OCI-LY7 (cell line): ENCODE measurements around the gene USP31. TPM values are rescaled to one million over a fixed set of nuclear protein-coding genes. Genes with fewer than 3 reads are reported as not detected.

ENCODE experiments used
- BruUV-seq: library from RNA; stranded (reverse); fragments of 400-500 nt; replicated peaks from 2 replicates; lab custom pipeline; 2021; lab: Mats Ljungman, UMichigan
- CTCF ChIA-PET: fragments of 300-600 bp; sonication (Branson Sonifier 250); formaldehyde crosslinking; loops from one replicate; lab custom pipeline; 2022; ENCODE audit warnings: antibody characterized with exemption; ENCODE audit not compliant: unreplicated experiment; lab: Charles Lee
- POLR2A ChIA-PET: fragments of 300-600 bp; sonication (Branson Sonifier 250); formaldehyde crosslinking; loops from one replicate; lab custom pipeline; 2022; ENCODE audit warnings: antibody characterized with exemption; lab: Charles Lee
- DNase-seq: peaks from one replicate; pipeline ENCODE4 v3.0.0-alpha.2; 2015; ENCODE audit warnings: low spot score
- H2AFZ ChIP-seq: fragments of 200-600 bp; sonication (generic), shearing (Covaris generic); 2 replicates; pipeline ENCODE4 v1.6.1; 2014; ENCODE audit warnings: mild to moderate bottlenecking, antibody characterized with exemption, low read length, moderate library complexity
- H3K27ac ChIP-seq: fragments of 200-600 bp; sonication (generic); 2 replicates; pipeline ENCODE4 v1.5.1; 2014; ENCODE audit warnings: mixed run types, low read depth, mild to moderate bottlenecking, moderate library complexity, low read length, inconsistent platforms; ENCODE audit not compliant: poor library complexity, severe bottlenecking
- H3K36me3 ChIP-seq: fragments of 200-600 bp; sonication (generic); 2 replicates; pipeline ENCODE4 v1.6.1; 2014; ENCODE audit warnings: mild to moderate bottlenecking, antibody characterized with exemption, low read length, moderate library complexity, mixed read lengths; ENCODE audit not compliant: insufficient read depth
- H3K4me1 ChIP-seq: fragments of 200-600 bp; sonication (generic); 2 replicates; pipeline ENCODE4 v1.5.1; 2014; ENCODE audit warnings: mild to moderate bottlenecking, low read length; ENCODE audit not compliant: insufficient read depth, poor library complexity, severe bottlenecking
- H3K4me2 ChIP-seq: fragments of 200-600 bp; sonication (generic); 2 replicates; pipeline ENCODE4 v1.6.1; 2014; ENCODE audit warnings: mild to moderate bottlenecking, low read length
- H3K4me3 ChIP-seq: fragments of 200-600 bp; sonication (generic); 2 replicates; pipeline ENCODE4 v1.5.1; 2014; ENCODE audit warnings: mild to moderate bottlenecking, low read depth, low read length; ENCODE audit not compliant: poor library complexity, severe bottlenecking
- H3K79me2 ChIP-seq: fragments of 200-600 bp; sonication (generic); 2 replicates; pipeline ENCODE4 v1.6.1; 2016; ENCODE audit warnings: low read depth, mild to moderate bottlenecking, low read length, moderate library complexity, mixed read lengths; ENCODE audit not compliant: insufficient read depth
- H3K9me2 ChIP-seq: fragments of 200-600 bp; sonication (generic); 2 replicates; pipeline ENCODE4 v1.6.1; 2016; ENCODE audit warnings: mild to moderate bottlenecking, low read length, mixed read lengths; ENCODE audit not compliant: insufficient read depth
- H3K9me3 ChIP-seq: fragments of 200-600 bp; sonication (generic); 2 replicates; pipeline ENCODE4 v1.6.1; 2014; ENCODE audit warnings: mild to moderate bottlenecking, mixed run types, low read length, mixed read lengths
- H4K20me1 ChIP-seq: fragments of 200-600 bp; sonication (generic); 2 replicates; pipeline ENCODE4 v1.6.1; 2014; ENCODE audit warnings: mild to moderate bottlenecking, antibody characterized with exemption, low read length, moderate library complexity, mixed read lengths; ENCODE audit not compliant: insufficient read depth
- CTCF ChIP-seq: fragments of 200-600 bp; sonication (generic); conservative IDR thresholded peaks from 2 replicates; pipeline ENCODE4 v1.5.1; 2014; ENCODE audit warnings: mild to moderate bottlenecking, antibody characterized with exemption, low read length, moderate library complexity, mixed read lengths
- EZH2phosphoT487 ChIP-seq: fragments of 200-600 bp; sonication (generic); IDR thresholded peaks from 2 replicates; pipeline ENCODE4 v1.6.1; 2018; ENCODE audit warnings: low read depth, borderline replicate concordance, mild to moderate bottlenecking, mixed run types, antibody characterized with exemption, low read length, moderate library complexity, mixed read lengths
- intact Hi-C: fragments of 100-400 bp; cut with micrococcal nuclease; formaldehyde crosslinking; loops from one replicate; pipeline ENCODE4 v1.10.0; 2022; ENCODE audit not compliant: unreplicated experiment
- total RNA-seq, 2 experiments: library from RNA; depleted of rRNA in 1 of 2; stranded (reverse); fragments of >200 nt in 1 of 2; shearing (Covaris generic) in 1 of 2; gene quantifications; 2 replicates each; pipeline ENCODE4 v1.2.3, GENCODE V29; 2014 to 2022

The USP31 gene
- total RNA-seq, 2 experiments from 2014 or later, result 9.0 to 12.2 TPM

DNA sequence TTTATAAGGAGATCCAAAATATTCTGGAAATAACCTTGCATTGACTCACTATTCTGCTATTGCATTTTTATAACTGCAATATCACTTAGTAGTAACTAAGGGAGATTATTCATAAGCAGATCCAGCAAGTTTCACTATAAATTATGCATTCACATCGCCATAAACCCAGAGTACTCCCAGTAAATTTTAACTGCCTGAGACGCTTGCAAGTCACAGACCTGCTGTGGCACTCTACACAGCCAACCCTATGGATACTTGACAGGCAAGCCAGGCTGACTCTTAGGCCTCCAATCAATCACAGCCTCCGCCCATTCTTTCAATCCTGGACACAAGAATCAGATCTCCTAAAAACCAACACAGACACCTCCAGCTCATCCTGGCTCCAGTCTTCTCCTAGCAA is 28.2 kb downstream of the USP31 start:
- intact Hi-C loops, result no loop called here
- no peak for DNase-seq
- no peak overlapping the region for H3K4me3 ChIP-seq
- POLR2A ChIA-PET, result interaction anchor here (1.8 kb wide), 1 partner anchor 12 kb away, joined by 4 read pairs; no protein-coding TSS in a partner anchor
- H2AFZ ChIP-seq, result no peak overlapping the region
- no peaks in the 10 kb centered on the region for H3K4me1 ChIP-seq
- CTCF ChIA-PET, result no interaction called here
- H3K9me2 ChIP-seq, result no peaks in the 10 kb centered on the region
- peaks cover 6% of the 10 kb centered on the region; the same call in 1 of the 2 replicates for H3K79me2 ChIP-seq
- no peaks in the 10 kb centered on the region for H3K9me3 ChIP-seq
- H3K36me3 ChIP-seq, result no peaks in the 10 kb centered on the region
- TF ChIP-seq CTCF (no peak), EZH2phosphoT487 (no peak)
- no TSS peak for BruUV-seq
- no peak overlapping the region for H3K4me2 ChIP-seq
- H3K27ac ChIP-seq, result no peak overlapping the region
- H4K20me1 ChIP-seq, result peaks cover 7% of the 10 kb centered on the region; the same call in 1 of the 2 replicates

DNA sequence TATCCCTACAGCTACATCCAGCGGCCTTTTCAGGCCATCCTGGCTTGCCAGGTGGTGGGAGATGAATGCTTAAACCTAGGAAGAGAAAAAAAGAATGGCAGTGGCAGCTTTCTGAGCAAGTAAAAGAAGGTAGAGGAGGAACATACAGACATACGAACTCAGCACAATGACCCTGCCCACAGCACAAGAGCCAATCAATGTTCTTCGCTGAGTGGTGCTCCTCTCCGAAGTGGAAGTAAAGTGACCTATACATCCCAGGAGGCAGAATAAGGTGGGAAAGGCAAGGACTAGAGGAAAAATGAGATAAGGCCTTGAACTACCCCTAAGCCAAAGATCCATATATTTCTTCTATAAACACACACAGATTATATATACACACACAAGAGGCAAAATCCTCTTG is 28.7 kb downstream of the USP31 start:
- intact Hi-C loops, result no loop called here
- ChIA-PET CTCF (no interaction called here), POLR2A (interaction anchor here (1.8 kb wide), 1 partner anchor 12 kb away, joined by 4 read pairs; no protein-coding TSS in a partner anchor)
- H2AFZ ChIP-seq, result no peak overlapping the region
- H3K4me3 ChIP-seq, result no peak overlapping the region
- H3K27ac ChIP-seq, result no peak overlapping the region
- BruUV-seq, result no TSS peak
- 0 out of 2 replicates have a peak, but pooled peaks cover 7% of the 10 kb centered on the region for H4K20me1 ChIP-seq
- H3K9me2 ChIP-seq, result no peaks in the 10 kb centered on the region
- H3K4me2 ChIP-seq, result no peak overlapping the region
- H3K4me1 ChIP-seq, result no peaks in the 10 kb centered on the region
- H3K9me3 ChIP-seq, result no peaks in the 10 kb centered on the region
- TF ChIP-seq EZH2phosphoT487 (no peak), CTCF (no peak)
- DNase-seq, result no peak
- peaks cover 6% of the 10 kb centered on the region; the same call in 1 of the 2 replicates for H3K79me2 ChIP-seq
- no peaks in the 10 kb centered on the region for H3K36me3 ChIP-seq

- no peak overlapping the region for H3K27ac ChIP-seq
- H3K4me3 ChIP-seq, result no peak overlapping the region
- no TSS peak for BruUV-seq
- 0 out of 2 replicates have a peak, but pooled peaks cover 7% of the 10 kb centered on the region for H4K20me1 ChIP-seq
- H2AFZ ChIP-seq, result no peak overlapping the region
- ChIA-PET CTCF (no interaction called here), POLR2A (no interaction called here)
- TF ChIP-seq EZH2phosphoT487 (no peak), CTCF (no peak)
- no peak overlapping the region for H3K4me2 ChIP-seq
- intact Hi-C loops, result no loop called here
- no peak for DNase-seq
- no peaks in the 10 kb centered on the region for H3K9me2 ChIP-seq
- H3K79me2 ChIP-seq, result peaks cover 6% of the 10 kb centered on the region; the same call in 1 of the 2 replicates
- H3K9me3 ChIP-seq, result no peaks in the 10 kb centered on the region
- H3K4me1 ChIP-seq, result no peaks in the 10 kb centered on the region
- no peaks in the 10 kb centered on the region for H3K36me3 ChIP-seq
Measured at GRCh38 chr16:23119570-23119969, 29.7 kb downstream of the USP31 start.
